ENCODE data around the gene C2orf74.
"Not testable (repeated sequence)": the region's sequence is repeated elsewhere in the genome, so short reads cannot be mapped to it uniquely, and the experiment has no call there.

The C2orf74 gene

GRCh38 chr2:61175036-61175435, 13.0 kb downstream of the C2orf74 start:
- DNase-seq, result no peak

GRCh38 chr2:61176755-61177726, 15.1 kb downstream of the C2orf74 start:
- DNase-seq, result peak; percentile 94 to 95

DNA sequence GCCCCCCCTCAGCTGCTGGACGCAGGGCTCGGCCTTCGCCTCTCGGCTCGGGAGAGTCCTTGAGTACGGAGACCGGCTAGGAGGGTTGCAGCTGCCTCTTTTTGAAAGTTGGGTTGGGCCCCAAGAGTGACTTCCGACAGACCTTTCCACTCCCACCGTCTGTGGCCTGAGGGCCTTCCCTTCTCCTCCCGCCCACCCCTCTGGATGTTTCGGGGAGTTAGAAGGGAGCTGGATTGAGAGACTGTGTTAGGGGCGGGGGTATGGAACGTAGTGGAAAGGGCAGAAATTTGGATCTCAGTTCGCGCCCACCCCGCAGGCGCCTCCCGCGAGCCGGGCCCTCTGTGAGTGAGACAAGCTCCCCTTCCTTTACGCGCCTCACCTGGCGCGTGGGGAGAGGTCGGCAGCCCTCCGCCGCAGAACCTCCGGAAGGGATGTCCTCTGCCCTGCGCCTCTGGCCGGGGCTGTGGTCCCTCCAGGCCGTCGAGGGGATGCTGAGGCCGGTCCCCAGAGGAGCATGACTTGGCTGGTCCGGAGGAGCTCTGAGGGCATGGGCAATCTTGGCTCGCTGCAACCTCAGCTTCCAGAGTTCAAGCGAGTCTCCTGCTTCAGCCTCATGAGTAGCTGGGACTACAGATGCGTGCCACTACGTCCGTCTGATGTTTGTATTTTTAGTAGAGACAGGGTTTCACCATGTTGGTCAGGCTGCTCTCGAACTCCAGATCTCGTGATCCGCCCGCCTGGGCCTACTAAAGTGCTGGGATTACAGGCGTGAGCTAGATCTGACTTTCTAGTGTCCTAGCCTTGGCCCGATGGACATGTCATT, 15.9 kb downstream of the C2orf74 start:
- DNase-seq, result peak; percentile 22 to 32

- peak in 1 of 2 donors; percentile 21 for DNase-seq
Measured at GRCh38 chr2:61178603-61179545, 16.9 kb downstream of the C2orf74 start.

- no peak for DNase-seq
Measured at GRCh38 chr2:61179701-61180639, 18.0 kb downstream of the C2orf74 start.

GRCh38 chr2:61180686-61181085, 18.7 kb downstream of the C2orf74 start:
- no peak for DNase-seq

DNA sequence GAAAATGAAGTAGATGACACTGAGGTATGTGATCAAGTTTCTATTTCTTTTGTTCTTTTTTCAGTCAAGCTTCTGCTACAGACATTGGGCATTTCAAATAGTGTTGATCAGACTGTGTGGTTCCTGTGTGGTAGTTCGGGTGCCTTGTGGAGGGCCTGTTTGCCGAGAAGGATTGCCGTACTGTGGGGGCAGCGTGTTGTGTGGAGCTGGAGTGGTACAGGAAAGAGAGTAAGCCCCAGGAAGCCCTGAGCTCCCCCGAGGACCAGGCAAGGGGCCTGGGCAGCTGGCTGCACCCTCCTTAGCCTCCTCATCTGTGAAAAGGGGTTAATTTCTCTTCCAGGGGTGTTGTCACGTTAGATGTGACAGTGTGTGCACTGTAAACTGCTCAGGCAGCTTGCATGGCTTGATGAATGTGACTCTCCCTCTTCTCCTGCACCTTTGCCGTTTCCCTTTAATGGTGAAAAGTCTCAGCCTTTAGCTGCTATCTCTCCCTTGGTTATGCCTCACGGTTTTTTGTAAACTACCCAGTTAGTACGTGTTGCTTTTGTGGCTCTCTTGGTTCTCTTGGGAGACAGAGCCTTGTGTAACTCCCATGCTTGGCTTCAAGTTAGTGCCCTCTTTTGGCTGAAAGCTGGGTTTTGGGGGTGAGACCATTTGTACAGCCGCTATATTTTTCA, 19.5 kb downstream of the C2orf74 start:
- DNase-seq, result no peak

- DNase-seq, result no peak
Measured at GRCh38 chr2:61182059-61182383, 20.0 kb downstream of the C2orf74 start.

- no peak for DNase-seq
Measured at GRCh38 chr2:61183795-61184194, 21.8 kb downstream of the C2orf74 start.

GRCh38 chr2:61184263-61184662, 22.3 kb downstream of the C2orf74 start:
- DNase-seq, result no peak

GRCh38 chr2:61185231-61185728, 23.3 kb downstream of the C2orf74 start:
- DNase-seq, result no peak

DNA sequence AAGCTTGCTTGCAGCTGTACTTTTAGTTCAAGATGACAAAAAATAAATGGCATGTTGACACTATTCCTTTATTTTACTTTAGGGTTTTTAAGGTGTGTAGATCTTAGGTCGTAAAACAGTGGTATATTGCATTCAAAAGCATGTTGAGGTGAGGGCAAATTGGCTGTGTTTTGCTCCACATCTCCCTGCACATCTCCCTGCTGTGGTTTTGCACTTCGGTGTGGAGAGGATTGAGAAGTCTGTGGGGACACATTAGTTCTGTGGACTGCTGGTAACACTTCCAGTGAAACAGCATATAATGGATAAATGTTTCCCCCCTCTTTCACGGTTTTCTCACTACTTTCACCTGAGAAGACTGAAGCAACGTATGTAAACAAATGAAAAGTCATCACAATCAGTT, 25.1 kb downstream of the C2orf74 start:
- DNase-seq, result no peak

DNA sequence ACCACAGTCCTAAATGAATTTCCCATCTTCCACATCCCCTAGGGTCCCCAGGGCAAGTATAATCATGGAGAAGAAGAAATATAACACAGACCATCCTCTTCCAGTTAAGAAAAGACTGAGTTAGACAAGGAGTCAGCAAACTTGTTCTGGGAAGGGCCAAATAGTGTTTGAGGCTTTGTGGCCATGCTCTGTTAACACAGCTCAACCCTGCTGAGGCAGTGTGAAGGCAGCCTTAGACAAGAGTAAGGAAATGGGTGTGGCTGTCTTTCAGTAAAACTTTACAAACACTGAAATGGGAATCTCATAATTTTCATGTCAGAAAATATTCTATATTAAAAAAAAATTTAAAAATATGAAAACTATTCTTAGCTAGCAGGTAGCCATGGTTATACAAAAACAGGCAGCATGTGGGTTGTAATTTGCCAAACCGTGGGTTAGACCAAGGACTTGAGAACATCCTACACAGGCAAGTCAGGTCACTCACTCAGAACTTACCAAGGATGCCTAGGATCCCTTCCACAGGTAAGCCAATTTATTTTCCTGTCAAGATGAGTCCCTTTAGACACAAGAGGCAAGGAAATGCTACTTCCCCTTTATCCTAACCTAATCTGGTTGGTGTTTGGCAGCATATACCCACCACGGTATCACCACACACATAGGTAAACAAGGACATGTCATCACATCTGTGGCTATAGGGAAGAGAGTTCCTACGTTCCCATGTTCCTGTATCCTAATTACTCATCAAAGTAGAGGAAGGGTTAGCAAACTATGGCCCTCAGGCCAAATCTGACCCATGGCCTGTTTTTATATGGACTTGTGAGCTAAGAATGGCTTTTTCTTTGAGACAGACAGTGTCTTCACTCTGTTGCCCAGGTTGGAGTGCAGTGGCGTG, 31.9 kb downstream of the C2orf74 start:
- DNase-seq, result no peak

DNA sequence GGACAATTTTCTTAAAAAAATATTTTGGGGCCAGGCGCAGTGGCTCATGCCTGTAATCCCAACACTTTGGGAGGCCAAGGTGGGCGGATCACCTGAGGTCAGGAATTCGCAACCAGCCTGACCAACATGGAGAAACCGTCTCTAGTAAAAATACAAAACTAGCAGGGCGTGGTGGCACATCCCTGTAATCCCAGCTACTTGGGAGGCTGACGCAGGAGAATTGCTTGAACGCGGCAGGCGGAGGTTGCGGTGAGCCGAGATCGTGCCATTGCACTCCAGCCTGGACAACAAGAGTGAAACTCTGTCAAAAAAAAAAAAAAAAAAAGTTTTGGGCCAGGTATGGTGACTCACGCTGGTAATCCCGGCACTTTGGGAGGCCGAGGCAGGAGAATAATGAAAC, 32.7 kb downstream of the C2orf74 start:
- not testable (repeated sequence) for DNase-seq

DNA sequence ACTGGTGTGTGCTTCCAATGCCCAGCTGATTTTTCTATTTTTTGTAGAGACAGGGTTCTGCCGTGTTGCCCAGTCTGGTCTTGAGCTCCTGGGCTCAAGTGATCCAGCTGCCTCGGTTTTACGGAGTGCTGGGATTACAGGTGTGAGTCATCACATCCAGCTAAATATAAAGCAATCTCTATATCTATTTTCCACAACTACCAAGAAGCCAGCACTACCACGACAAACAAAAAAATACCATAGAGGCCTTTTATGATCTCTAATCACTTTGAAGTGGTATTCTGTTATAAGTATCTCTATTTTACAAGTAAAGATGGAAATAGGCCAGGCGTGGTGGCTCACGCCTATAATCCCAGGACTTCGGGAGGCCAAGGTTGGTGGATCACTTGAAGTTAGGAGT, 34.7 kb downstream of the C2orf74 start:
- no peak for DNase-seq

- DNase-seq, result no peak
Measured at GRCh38 chr2:61205132-61205531, 43.1 kb downstream of the C2orf74 start.

DNA sequence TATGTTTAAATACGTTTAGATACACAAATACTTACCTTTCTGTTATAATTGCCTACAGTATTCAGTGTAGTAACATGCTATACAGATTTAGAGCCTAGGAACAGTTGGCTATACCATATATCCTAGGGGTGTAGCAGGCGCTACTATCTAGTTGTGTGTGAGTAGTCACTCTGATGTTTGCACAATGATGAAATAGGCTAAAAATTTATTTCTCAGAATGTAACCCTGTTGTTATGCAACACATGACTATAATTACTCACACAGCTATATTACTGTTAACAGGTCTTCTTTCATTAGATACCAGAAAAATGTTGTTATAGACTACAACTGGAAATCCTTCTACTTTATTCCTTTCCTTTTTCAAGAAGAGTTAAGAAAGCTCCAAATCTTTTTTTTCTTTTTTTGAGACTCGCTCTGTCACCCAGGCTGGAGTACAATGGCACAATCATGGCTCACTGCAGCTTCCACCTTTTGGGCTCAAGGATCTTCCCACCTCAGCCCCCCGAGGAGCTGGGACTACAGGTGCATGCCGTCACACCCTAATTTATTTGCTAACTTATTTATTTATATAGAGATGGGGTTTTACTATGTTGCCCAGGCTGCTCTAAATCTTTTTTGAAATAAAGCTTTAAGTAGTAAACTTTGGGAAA, 48.5 kb downstream of the C2orf74 start:
- DNase-seq, result no peak

DNA sequence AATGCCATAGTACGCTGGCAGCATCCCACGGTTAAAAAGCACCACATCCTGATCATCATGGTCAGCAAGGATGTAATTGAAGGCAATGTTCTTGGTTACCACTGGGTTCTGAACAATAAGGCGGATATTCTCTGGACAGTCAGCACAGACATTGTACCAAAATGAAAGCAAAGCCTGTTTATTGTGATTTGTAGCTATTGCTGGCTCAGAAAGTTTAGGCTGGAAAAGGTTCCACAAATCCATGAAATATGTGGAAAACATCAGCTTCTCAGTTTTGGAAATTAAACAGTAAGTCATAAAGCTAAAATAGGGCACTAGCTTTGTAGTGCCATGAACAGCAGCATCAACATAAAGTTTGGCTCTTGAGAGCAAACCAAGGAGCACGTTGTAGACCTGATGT, 52.2 kb downstream of the C2orf74 start:
- no peak for DNase-seq

Measured in stimulated activated CD4-positive, alpha-beta T cell treated with anti-CD3 and anti-CD28 coated beads, Interleukin-2, amount 100 ng/mL, for 48 hours (primary cell).